C4-2B (cell line): ENCODE results near the gene GRK3.
"Not testable (repeated sequence)": the region's sequence is repeated elsewhere in the genome, so short reads cannot be mapped to it uniquely, and the experiment has no call there.

Experiments used
- ZFX ChIP-seq: fragments of 450-650 bp; IDR thresholded peaks from 2 replicates; pipeline ENCODE4 v1.6.1; 2017
- TF ChIP-seq, protein P1 (sequence below): fragments of 450-650 bp; conservative IDR thresholded peaks from 2 replicates; pipeline ENCODE4 v1.5.1; 2017; ENCODE audit warnings: mild to moderate bottlenecking

DNA sequence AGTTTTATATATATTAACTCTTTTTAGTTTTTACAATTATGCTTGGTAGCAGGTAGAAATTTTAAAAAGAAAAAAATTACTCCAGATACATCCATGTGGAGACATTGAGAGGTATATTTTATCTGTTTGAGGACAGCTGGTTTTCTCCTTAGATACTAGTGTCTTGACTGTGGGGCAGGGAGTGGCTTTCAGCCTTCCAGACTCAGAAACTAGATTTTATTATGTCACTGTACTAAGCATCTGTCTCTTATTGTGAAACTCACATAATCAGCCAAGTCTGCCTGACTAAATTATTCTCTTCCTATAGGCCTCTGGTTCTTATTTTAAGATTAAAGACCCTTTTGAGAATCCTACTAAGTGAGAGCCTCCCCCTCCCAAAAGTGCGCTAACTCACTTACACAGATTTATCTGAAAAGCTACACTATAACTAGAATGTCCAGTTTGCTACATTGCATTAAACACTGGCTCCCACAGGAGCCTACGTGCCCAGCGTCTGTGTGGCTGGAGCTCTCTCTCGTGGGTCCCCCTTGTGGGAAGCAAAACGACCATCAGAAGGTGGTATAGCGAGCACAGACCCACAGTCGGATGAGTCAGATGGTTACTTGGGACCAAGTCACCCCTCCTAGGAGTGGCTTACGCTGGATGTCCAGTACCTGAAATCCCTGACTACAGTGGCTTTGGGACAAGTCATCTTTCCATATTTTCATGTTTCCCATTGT lies 11.4 kb downstream of the GRK3 start:
- TF ChIP-seq ZFX, result not testable (repeated sequence)
- TF ChIP-seq, protein P1, sequence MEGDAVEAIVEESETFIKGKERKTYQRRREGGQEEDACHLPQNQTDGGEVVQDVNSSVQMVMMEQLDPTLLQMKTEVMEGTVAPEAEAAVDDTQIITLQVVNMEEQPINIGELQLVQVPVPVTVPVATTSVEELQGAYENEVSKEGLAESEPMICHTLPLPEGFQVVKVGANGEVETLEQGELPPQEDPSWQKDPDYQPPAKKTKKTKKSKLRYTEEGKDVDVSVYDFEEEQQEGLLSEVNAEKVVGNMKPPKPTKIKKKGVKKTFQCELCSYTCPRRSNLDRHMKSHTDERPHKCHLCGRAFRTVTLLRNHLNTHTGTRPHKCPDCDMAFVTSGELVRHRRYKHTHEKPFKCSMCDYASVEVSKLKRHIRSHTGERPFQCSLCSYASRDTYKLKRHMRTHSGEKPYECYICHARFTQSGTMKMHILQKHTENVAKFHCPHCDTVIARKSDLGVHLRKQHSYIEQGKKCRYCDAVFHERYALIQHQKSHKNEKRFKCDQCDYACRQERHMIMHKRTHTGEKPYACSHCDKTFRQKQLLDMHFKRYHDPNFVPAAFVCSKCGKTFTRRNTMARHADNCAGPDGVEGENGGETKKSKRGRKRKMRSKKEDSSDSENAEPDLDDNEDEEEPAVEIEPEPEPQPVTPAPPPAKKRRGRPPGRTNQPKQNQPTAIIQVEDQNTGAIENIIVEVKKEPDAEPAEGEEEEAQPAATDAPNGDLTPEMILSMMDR, result not testable (repeated sequence)
